ENCODE results near the gene YPEL5.
"Not testable (repeated sequence)": the region's sequence is repeated elsewhere in the genome, so short reads cannot be mapped to it uniquely, and the experiment has no call there.

Gene YPEL5

DNA sequence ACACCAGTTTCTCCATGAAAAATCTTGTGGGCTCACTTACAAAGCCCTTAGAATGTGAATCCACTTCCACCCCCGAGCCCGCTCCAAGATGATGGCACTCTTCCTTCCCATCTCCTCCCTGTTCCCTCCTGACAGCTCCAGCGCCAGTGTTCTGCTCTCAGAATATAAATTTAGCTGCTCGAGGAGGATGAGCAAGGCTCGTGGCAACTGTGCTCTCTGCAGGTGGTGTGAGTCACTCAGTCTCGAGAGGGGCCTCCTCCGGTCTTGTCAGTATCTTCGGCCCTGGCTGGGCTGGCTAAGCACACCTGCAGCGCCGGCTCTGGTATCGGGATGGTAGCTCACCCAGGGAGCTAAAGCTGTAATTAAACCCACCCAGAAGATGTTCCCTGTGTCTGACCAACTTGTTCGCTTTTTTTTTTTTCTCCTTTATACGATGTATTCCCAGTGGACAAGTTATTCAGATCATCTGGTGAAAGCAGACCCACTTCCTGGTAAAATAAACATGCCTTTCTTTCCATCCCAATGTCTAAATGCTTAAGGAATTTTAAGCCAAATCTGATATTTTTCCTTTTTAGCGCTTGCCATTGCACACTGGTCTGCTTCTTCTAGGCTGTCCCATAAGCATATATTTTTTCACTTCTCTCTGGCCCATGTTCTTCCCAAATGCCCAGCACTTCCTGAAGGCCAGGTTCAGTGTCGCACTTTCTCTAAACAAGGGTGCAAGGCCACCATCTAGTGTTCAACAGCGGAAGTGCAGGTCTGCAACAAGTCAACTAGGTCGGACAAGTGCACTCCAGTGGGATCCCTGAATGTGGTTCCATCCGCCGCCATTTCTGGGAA lies 31.4 kb upstream of the YPEL5 start:
- Mint-ChIP-seq H3K27ac (no peak overlapping the region), H3K9me3 (ENCODE audit: low read depth) (no peaks in the 10 kb centered on the region), H3K4me1 (ENCODE audit: low read depth) (peaks cover 10% of the 10 kb centered on the region), H3K27me3 (no peaks in the 10 kb centered on the region), H3K4me3 (no peak overlapping the region), H3K36me3 (no peaks in the 10 kb centered on the region)

DNA sequence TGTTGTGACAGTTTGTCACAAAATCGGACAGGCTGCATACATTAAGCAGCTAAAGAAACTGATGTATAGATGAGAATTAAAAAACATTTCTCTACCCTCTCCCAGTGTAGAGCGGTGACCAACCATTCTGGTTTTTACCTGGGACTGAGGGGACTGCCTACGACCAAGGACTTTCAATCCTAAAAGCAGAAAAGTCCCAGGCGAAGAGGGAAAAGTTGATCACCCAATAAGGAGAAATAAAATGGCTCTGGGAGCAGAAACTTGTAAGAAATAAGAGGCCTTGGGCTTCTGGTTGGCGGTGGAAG lies 30.9 kb upstream of the YPEL5 start:
- Mint-ChIP-seq H3K27ac (no peak overlapping the region), H3K27me3 (no peaks in the 10 kb centered on the region), H3K4me3 (no peak overlapping the region), H3K36me3 (no peaks in the 10 kb centered on the region), H3K9me3 (ENCODE audit: low read depth) (no peaks in the 10 kb centered on the region), H3K4me1 (ENCODE audit: low read depth) (peaks cover 10% of the 10 kb centered on the region)

DNA sequence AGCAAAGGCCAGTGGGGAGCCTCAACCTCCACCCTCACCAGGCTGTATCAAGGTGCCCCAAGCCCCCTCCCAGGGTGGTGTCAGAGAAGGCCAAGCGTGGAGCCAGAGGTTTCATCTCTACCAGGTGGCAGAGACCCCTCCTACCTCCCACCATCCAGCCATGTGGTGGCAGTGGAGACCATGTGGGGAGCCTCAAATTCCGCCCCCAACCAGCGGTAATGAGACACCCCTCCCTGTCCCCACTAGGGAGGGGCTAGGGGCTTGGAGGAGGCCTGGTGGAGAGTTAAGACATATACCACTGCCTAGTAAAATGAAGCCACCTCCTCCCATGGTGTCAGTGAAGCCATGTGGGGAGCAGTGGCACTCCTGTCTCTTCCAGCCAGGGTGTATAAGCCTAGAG lies 24.4 kb upstream of the YPEL5 start:
- Mint-ChIP-seq H3K27me3 (no peaks in the 10 kb centered on the region), H3K4me3 (no peak overlapping the region), H3K27ac (no peak overlapping the region), H3K9me3 (ENCODE audit: low read depth) (no peaks in the 10 kb centered on the region), H3K4me1 (ENCODE audit: low read depth) (peaks cover 6% of the 10 kb centered on the region), H3K36me3 (peaks cover 4% of the 10 kb centered on the region)

DNA sequence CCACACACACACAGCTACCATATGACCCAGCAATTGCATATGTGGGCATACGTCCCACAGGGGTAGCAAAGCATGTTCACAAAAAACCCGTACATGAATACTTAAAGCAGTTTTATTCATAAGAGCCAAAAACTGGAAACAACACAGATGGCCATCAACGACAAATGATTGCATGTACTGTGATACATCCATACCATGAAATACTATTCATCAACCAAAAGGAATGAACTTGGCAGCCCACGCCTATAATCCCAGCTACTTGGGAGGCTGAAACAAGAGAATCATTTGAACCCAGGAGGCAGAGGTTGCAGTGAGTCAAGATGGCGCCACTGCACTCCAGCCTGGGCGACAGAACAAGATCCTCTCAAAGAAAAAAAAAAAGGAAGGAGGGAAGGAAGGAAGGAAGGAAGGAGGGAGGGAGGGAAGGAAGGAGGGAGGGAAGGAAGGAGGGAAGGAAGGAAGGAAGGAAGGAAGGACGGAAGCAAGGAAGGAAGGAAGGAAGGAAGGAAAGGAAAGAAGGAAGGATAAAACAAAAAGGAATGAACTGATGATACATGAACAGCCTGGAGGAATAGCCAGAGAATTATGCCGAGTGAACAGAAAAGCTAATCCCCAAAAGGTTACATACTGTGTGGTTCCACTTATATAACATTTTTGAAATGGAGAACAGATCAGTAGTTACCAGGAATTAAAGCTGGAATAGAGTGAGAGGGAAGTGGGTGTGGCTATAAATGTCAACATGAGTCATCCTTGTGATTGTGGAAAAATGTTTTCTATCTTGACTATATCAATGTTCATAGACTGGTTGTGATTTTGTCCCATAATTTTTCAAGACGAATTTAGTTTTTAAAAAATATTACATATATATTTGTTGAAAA lies 19.6 kb upstream of the YPEL5 start:
- Mint-ChIP-seq H3K9me3 (ENCODE audit: low read depth) (no peaks in the 10 kb centered on the region), H3K4me1 (ENCODE audit: low read depth) (no peaks in the 10 kb centered on the region), H3K27me3 (no peaks in the 10 kb centered on the region), H3K4me3 (no peak overlapping the region), H3K36me3 (peaks cover 4% of the 10 kb centered on the region), H3K27ac (no peak overlapping the region)

DNA sequence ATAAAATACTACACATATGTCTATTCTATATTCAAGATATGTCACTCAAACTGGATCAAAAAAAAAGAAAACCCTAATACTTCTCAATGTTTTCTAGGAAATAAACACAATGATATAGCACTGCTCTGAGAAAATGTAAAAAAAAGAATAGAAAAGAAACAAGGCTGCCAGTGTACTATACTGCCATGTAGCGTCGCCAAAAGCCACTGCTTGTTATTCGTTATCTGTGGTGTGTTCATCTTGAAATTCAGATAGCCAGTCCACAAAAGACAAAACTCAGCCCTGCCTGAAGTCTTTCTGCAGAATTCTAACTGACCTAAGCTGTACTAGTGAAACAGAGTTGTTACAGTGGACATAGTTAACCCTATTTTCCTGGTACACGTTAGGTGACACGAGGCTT lies 12.2 kb upstream of the YPEL5 start:
- Mint-ChIP-seq H3K36me3 (no peaks in the 10 kb centered on the region), H3K27ac (no peak overlapping the region), H3K9me3 (ENCODE audit: low read depth) (no peaks in the 10 kb centered on the region), H3K4me3 (no peak overlapping the region), H3K4me1 (ENCODE audit: low read depth) (peaks cover 9% of the 10 kb centered on the region), H3K27me3 (no peaks in the 10 kb centered on the region)

DNA sequence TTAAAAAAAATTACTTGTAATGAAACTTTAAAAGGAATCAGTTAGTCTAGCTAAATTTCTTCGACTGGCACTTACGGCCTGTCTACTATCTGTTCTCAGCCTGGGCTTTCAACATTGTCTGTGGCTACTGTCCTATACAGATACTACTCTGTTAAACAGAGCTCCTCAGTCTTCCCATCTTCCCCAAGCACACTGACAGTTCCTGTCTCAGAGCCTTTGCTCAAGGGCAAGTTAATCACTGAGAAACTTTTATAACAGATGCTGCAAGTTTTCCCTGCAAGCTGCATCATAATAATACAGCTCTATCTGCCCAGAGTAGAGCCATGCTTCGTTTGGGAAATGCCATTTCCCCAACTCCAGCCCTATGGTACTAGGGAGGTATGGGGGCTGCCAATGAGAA lies 11.3 kb upstream of the YPEL5 start:
- Mint-ChIP-seq H3K27me3 (no peaks in the 10 kb centered on the region), H3K36me3 (no peaks in the 10 kb centered on the region), H3K4me1 (ENCODE audit: low read depth) (peaks cover 12% of the 10 kb centered on the region), H3K4me3 (no peak overlapping the region), H3K9me3 (ENCODE audit: low read depth) (no peaks in the 10 kb centered on the region), H3K27ac (no peak overlapping the region)

DNA sequence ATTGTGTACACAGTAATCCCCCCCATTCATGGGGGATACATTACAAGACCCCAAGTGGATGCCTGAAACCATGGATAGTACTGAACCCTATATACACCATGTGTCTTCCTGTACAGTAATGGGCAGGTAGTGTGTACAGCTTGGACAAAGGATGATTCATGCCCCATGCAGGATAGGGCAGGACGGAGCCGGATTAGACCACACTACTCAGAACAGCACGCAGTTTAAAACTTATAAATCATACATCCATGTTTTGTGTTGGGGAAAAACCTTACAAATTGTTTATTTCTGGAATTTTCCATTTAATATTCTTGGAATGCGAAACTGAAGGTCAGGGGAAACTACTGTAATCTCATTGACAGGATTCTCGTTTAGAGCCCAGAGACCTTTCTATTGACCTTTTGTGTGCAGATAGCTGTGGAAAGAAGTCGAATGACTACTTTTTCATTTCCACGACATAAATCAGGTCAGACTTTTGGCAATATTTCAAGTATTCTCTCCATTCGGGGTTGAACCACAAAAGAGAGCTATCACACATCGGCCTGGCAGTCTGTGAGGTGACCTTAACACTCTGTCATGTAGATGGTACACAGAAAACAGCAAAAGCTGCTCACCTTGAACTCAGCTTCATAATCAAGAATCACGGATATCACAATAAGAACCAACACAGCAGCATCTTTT lies 9.9 kb upstream of the YPEL5 start:
- H3K27me3 Mint-ChIP-seq = no peaks in the 10 kb centered on the region
- H3K36me3 Mint-ChIP-seq = no peaks in the 10 kb centered on the region
- peaks cover 12% of the 10 kb centered on the region for H3K4me1 Mint-ChIP-seq (ENCODE audit: low read depth)
- no peak overlapping the region for H3K4me3 Mint-ChIP-seq
- H3K27ac Mint-ChIP-seq = no peak overlapping the region
- H3K9me3 Mint-ChIP-seq (ENCODE audit: low read depth) = no peaks in the 10 kb centered on the region

DNA sequence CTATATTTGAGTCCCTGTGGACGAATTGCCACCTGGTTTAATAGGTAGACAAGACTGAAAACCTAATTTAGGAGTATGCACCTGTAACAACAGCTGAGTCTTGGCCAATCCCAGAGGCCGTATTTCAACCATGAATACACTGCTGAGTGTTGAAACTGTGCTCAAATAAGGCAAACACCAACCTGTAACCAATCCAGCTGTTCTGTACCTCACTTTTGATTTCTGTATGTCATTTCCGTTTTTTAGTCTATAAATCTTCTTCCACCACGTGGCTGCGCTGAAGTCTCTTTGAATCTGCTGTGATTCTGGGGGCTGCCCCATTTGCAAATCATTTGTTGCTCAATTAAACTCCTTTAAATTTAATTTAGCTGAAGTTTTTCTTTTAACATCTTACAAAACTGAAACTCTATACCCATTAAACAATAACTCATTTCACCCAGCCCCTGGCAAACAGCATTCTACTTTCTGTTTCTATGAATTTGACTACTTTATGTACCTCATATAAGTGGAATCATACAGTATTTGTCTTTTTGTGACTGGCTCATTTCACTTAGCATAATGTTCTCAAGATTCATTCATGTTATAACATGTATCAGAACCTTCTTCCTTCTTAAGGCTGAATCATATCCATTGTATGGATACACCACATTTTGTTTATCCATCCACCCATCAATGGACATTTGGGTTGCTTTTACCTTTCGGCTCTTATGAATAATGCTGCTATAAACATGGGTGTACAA lies 7.5 kb upstream of the YPEL5 start:
- Mint-ChIP-seq H3K27me3 (no peaks in the 10 kb centered on the region), H3K36me3 (no peaks in the 10 kb centered on the region), H3K9me3 (ENCODE audit: low read depth) (no peaks in the 10 kb centered on the region), H3K4me3 (peak overlapping the region; percentile 65), H3K27ac (peak overlapping the region; percentile 84), H3K4me1 (ENCODE audit: low read depth) (peaks cover 19% of the 10 kb centered on the region)

DNA sequence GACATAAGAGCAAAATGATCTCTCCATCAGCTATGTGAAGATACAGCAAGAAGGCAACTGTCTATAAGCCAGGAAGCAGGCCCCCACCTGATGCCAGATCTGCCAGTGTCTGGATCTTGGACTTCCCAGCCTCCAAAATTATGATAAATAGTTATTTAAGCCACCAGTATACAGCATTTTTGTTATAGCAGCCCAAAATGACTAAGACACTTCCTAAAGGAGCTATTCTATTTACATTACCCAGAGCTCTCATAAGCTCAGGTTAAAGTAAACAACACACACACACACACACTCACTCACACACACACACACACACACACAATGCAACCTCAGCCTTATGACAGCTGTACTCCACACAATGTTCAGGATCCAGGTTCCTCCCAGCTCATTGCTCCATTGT lies 5.7 kb upstream of the YPEL5 start:
- H3K4me3 Mint-ChIP-seq = no peak overlapping the region
- no peak overlapping the region for H3K27ac Mint-ChIP-seq
- no peaks in the 10 kb centered on the region for H3K36me3 Mint-ChIP-seq
- peaks cover 31% of the 10 kb centered on the region for H3K4me1 Mint-ChIP-seq (ENCODE audit: low read depth)
- no peaks in the 10 kb centered on the region for H3K9me3 Mint-ChIP-seq (ENCODE audit: low read depth)
- no peaks in the 10 kb centered on the region for H3K27me3 Mint-ChIP-seq

DNA sequence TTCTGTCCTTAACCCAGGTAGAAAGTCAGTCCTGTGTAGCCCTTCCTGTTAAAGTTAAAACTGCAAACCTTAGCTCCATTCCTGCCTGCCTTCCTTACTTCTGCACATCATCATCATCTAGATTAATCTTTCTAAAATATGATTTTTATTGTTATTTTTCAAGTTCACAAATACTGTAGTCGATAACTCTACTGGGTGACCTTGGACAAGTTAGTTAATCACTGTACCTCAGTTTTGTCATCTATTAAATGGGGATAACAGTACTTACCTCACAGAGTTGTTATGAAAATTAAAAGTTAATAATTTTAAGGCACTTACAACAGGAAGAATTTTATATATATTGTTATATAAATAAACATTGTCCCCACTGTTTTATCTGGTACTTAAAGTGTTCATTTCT lies 2.5 kb upstream of the YPEL5 start:
- peaks cover 41% of the 10 kb centered on the region for H3K4me1 Mint-ChIP-seq (ENCODE audit: low read depth)
- H3K27me3 Mint-ChIP-seq = no peaks in the 10 kb centered on the region
- no peaks in the 10 kb centered on the region for H3K9me3 Mint-ChIP-seq (ENCODE audit: low read depth)
- no peaks in the 10 kb centered on the region for H3K36me3 Mint-ChIP-seq
- H3K27ac Mint-ChIP-seq = peak overlapping the region; percentile 36
- H3K4me3 Mint-ChIP-seq = no peak overlapping the region

DNA sequence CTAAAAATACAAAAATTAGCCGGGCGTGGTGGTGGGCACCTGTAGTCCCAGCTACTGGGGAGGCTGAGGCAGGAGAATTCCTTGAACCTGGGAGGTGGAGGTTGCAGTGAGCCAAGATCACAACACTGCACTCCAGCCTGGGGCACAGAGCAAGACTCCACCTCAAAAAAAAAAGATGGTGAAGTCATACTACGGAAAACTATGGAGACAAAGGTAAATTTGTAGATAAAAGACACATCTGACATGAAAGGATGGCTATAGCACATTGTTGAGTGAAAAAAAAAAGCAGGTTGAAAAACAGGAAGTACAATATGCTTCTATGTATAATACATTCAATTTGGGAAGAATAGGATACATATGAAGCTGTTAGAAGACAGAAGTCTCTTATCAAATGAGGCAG lies 1.9 kb upstream of the YPEL5 start:
- Mint-ChIP-seq H3K4me1 (ENCODE audit: low read depth) (peaks cover 42% of the 10 kb centered on the region), H3K27ac (peak overlapping the region; percentile 36)
- not testable (repeated sequence) for H3K4me3 Mint-ChIP-seq

DNA sequence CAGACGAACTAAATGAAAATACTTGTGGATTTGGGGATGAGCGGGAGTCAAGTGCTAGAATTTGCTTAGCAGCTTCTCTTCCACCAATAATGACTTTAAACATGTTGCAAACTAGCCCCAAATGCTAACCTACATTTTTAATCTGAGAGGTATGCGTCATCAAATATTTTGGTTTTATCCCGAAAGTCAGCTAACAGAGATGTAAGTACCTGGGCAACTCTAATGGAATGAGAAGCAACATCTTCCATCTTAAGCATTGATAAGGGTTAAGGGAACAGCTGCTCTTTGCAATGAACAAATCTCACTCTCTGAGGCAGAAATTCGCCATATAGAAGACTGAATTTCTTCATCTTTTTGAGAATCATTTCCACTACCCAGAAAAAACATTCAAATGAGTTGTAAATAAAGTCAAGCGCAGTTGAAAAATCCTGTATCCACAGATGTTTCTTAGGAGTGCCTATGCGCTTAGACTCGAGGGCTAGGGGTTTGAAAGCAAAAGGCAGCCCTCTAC lies 926 bp upstream of the YPEL5 start:
- peaks cover 2% of the 10 kb centered on the region for H3K36me3 Mint-ChIP-seq
- H3K27ac Mint-ChIP-seq = peak overlapping the region; percentile 98

More for the DNA sequence above, 1.9 kb upstream of the YPEL5 start:
- H3K9me3 Mint-ChIP-seq (ENCODE audit: low read depth); H3K36me3 Mint-ChIP-seq; H3K27me3 Mint-ChIP-seq: not testable (repeated sequence)

DNA sequence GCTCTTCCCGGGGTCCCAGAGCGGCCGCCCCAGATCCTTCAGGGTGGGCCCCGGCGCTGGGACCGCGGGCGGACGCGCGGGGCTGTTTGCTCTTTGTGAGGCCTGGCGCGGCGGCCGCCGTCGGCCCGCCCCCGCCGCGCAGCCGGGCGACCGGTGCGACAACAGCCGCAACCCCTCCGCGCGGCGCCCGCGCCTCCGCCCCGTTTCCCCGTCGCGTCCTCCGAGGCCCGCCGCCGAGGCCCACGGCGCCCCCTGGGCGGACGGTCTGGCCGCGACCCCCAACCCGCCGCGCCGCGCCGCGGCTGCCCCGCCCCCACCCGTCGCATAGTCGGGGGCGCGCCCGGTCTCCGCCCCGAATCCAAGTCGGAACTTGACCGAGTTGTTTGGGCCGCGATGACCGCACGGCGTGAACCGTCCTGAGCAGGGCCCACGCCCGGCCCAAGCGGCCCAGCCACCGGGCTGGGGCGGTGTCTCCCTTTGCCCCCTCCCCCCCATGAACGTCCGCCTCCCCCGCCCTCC lies 448 bp downstream of the YPEL5 start:
- no peaks in the 10 kb centered on the region for H3K27me3 Mint-ChIP-seq
- H3K9me3 Mint-ChIP-seq (ENCODE audit: low read depth) = no peaks in the 10 kb centered on the region
- H3K36me3 Mint-ChIP-seq = peaks cover 5% of the 10 kb centered on the region
- H3K27ac Mint-ChIP-seq = no peak overlapping the region
- peaks cover 62% of the 10 kb centered on the region for H3K4me1 Mint-ChIP-seq (ENCODE audit: low read depth)
- H3K4me3 Mint-ChIP-seq = no peak overlapping the region

More for the DNA sequence above, 926 bp upstream of the YPEL5 start:
- Mint-ChIP-seq H3K4me1 (ENCODE audit: low read depth) (peaks cover 52% of the 10 kb centered on the region), H3K9me3 (ENCODE audit: low read depth) (no peaks in the 10 kb centered on the region), H3K27me3 (no peaks in the 10 kb centered on the region), H3K4me3 (peak overlapping the region; percentile 88)

Measured in activated naive CD8-positive, alpha-beta T cell (primary cell).